ENCODE measurements around the gene TRRAP.

TRRAP gene

GRCh38 chr7:99003419-99003818 is 125.1 kb downstream of the TRRAP start:
- no peak for DNase-seq (ENCODE audit: low read depth in 4 of 4, low spot score in 1 of 4)

GRCh38 chr7:99004216-99004615 is 125.9 kb downstream of the TRRAP start:
- DNase-seq (ENCODE audit: low read depth in 4 of 4, low spot score in 1 of 4), result no peak

GRCh38 chr7:99004781-99005500 is 126.6 kb downstream of the TRRAP start:
- DNase-seq (ENCODE audit: low read depth in 4 of 4, low spot score in 1 of 4), result no peak

- no peak for DNase-seq (ENCODE audit: low read depth in 4 of 4, low spot score in 1 of 4)
Measured at GRCh38 chr7:99005776-99006175, 127.4 kb downstream of the TRRAP start.

GRCh38 chr7:99006739-99007424 is 128.6 kb downstream of the TRRAP start:
- DNase-seq (ENCODE audit: low read depth in 4 of 4, low spot score in 1 of 4), result no peak

GRCh38 chr7:99008181-99008631 is 129.9 kb downstream of the TRRAP start:
- DNase-seq (ENCODE audit: low read depth in 4 of 4, low spot score in 1 of 4), result no peak

GRCh38 chr7:99008921-99009530 is 130.7 kb downstream of the TRRAP start:
- no peak for DNase-seq (ENCODE audit: low read depth in 4 of 4, low spot score in 1 of 4)

GRCh38 chr7:99010281-99010680 is 131.9 kb downstream of the TRRAP start:
- DNase-seq (ENCODE audit: low read depth in 4 of 4, low spot score in 1 of 4), result no peak

- DNase-seq (ENCODE audit: low read depth in 4 of 4, low spot score in 1 of 4), result no peak
Measured at GRCh38 chr7:99011341-99011705, 133.0 kb downstream of the TRRAP start.

- DNase-seq (ENCODE audit: low read depth in 4 of 4, low spot score in 1 of 4), result no peak
Measured at GRCh38 chr7:99011706-99012404, 133.5 kb downstream of the TRRAP start.

GRCh38 chr7:99012722-99013121 is 134.4 kb downstream of the TRRAP start:
- no peak for DNase-seq (ENCODE audit: low read depth in 4 of 4, low spot score in 1 of 4)

- no peak for DNase-seq (ENCODE audit: low read depth in 4 of 4, low spot score in 1 of 4)
Measured at GRCh38 chr7:99013266-99014112, 135.2 kb downstream of the TRRAP start.

- DNase-seq (ENCODE audit: low read depth in 4 of 4, low spot score in 1 of 4), result no peak
Measured at GRCh38 chr7:99014113-99014985, 136.0 kb downstream of the TRRAP start.

- DNase-seq (ENCODE audit: low read depth in 4 of 4, low spot score in 1 of 4), result no peak
Measured at GRCh38 chr7:99016196-99016595, 137.9 kb downstream of the TRRAP start.

GRCh38 chr7:99019523-99020412 is 141.4 kb downstream of the TRRAP start:
- no peak for DNase-seq (ENCODE audit: low read depth in 4 of 4, low spot score in 1 of 4)

GRCh38 chr7:99020413-99020715 is 142.0 kb downstream of the TRRAP start:
- DNase-seq (ENCODE audit: low read depth in 4 of 4, low spot score in 1 of 4), result no peak

GRCh38 chr7:99021941-99022560 is 143.7 kb downstream of the TRRAP start:
- DNase-seq (ENCODE audit: low read depth in 4 of 4, low spot score in 1 of 4), result no peak

- DNase-seq (ENCODE audit: low read depth in 4 of 4, low spot score in 1 of 4), result no peak
Measured at GRCh38 chr7:99024066-99024465, 145.7 kb downstream of the TRRAP start.

- no peak for DNase-seq (ENCODE audit: low read depth in 4 of 4, low spot score in 1 of 4)
Measured at GRCh38 chr7:99027241-99027640, 148.9 kb downstream of the TRRAP start.

Measured in stimulated activated CD4-positive, alpha-beta T cell treated with anti-CD3 and anti-CD28 coated beads, Interleukin-1b, Interleukin-23, amount 100 ng/mL, for 24 hours (primary cell).